EH (cell line): ENCODE results near the gene RORB.

Experiments
- DNase-seq: peaks from one replicate; pipeline ENCODE4 v3.0.0-alpha.2; 2015; ENCODE audit warnings: low read depth

RORB gene

GRCh38 chr9:74719306-74719705, 222.2 kb downstream of the RORB start:
- DNase-seq = no peak

GRCh38 chr9:74721696-74722660, 224.8 kb downstream of the RORB start:
- no peak for DNase-seq

GRCh38 chr9:74724317-74724716, 227.2 kb downstream of the RORB start:
- no peak for DNase-seq

GRCh38 chr9:74726581-74726980, 229.4 kb downstream of the RORB start:
- DNase-seq = no peak

- no peak for DNase-seq
Measured at GRCh38 chr9:74728176-74728575, 231.0 kb downstream of the RORB start.

GRCh38 chr9:74729136-74729695, 232.1 kb downstream of the RORB start:
- peak; percentile 3 for DNase-seq

- no peak for DNase-seq
Measured at GRCh38 chr9:74735761-74736160, 238.6 kb downstream of the RORB start.

GRCh38 chr9:74736646-74737045, 239.5 kb downstream of the RORB start:
- DNase-seq = no peak

GRCh38 chr9:74742191-74742790, 245.2 kb downstream of the RORB start:
- no peak for DNase-seq
